NCI-H2107 treated with DMSO at 0.1 percent for 48 hours (cell line): ENCODE measurements around the gene KCNIP2.

ENCODE experiments used
- DNase-seq: peaks from one replicate; lab custom pipeline; 2025; ENCODE audit not compliant: unreplicated experiment; lab: John Stamatoyannopoulos, UW

The KCNIP2 gene

GRCh38 chr10:101785801-101786200, 57.8 kb downstream of the KCNIP2 start:
- DNase-seq = no peak

- no peak for DNase-seq
Observed at GRCh38 chr10:101784558-101784957, 59.0 kb downstream of the KCNIP2 start.

- no peak for DNase-seq
Observed at GRCh38 chr10:101783736-101784118, 59.9 kb downstream of the KCNIP2 start.

- peak; percentile 38 for DNase-seq
Observed at GRCh38 chr10:101782811-101783735, 60.5 kb downstream of the KCNIP2 start, which contains the start of gene NPM3. Gene NPM3, minus strand, starts transcription at chr10:101783446. Its CDS starts 56 bp downstream, at chr10:101783390.

GRCh38 chr10:101781984-101782810, 61.4 kb downstream of the KCNIP2 start:
- no peak for DNase-seq

- no peak for DNase-seq
Observed at GRCh38 chr10:101781655-101781983, 62.0 kb downstream of the KCNIP2 start.

- DNase-seq = peak; percentile 15
Observed at GRCh38 chr10:101780818-101781654, 62.6 kb downstream of the KCNIP2 start.

GRCh38 chr10:101780187-101780817, 63.3 kb downstream of the KCNIP2 start:
- DNase-seq = no peak

- peak; percentile 9 for DNase-seq
Observed at GRCh38 chr10:101779544-101780186, 63.9 kb downstream of the KCNIP2 start.

- no peak for DNase-seq
Observed at GRCh38 chr10:101778781-101779543, 64.6 kb downstream of the KCNIP2 start.

GRCh38 chr10:101778151-101778780, 65.3 kb downstream of the KCNIP2 start:
- no peak for DNase-seq

- DNase-seq = no peak
Observed at GRCh38 chr10:101777619-101778145, 65.9 kb downstream of the KCNIP2 start.

GRCh38 chr10:101776161-101776817, 67.3 kb downstream of the KCNIP2 start:
- no peak for DNase-seq
